Measurements from ENCODE around the gene N4BP2L1.
"Not testable (repeated sequence)": the region's sequence is repeated elsewhere in the genome, so short reads cannot be mapped to it uniquely, and the experiment has no call there.

Gene N4BP2L1

DNA sequence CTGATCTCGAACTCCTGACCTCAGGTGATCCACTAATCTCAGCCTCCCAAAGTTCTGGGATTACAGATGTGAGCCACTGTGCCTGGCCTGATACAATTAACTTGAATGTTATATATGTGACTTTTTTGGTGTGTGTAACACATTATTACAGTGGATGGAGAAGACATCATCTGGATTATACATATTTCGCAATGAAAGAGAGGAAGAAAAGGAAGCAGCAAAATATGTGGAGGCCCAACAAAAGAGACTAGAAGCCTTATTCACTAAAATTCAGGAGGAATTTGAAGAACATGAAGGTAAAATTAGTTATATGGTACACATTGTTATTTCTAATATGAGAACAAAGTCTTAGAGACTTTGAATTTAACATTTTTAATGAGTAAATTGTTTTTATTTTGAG is 57.1 kb downstream of the N4BP2L1 start:
- Histone ChIP-seq H3K27me3 (no peaks in the 10 kb centered on the region), H3K4me2 (no peak overlapping the region), H3K4me3 (no peak overlapping the region), H3K9me3 (replicated peaks in 1 of 11) (peaks cover 12 to 31% (median 23%) of the 10 kb centered on the region in 11 experiments; a peak in 19 of 22 replicates), H3K4me1 (no peaks in the 10 kb centered on the region), H3K27ac (no peak overlapping the region), H3K9ac (no peak overlapping the region), H3K36me3 (peaks cover 11 to 84% (median 61%) of the 10 kb centered on the region in 11 experiments), H4K20me1 (no peaks in the 10 kb centered on the region)
- TF ChIP-seq Cebpa-rat (IDR thresholded peaks at IDR 0.05): peak in 2 of 11 experiments; percentile 39 to 59; a peak in 3 of 22 replicates

DNA sequence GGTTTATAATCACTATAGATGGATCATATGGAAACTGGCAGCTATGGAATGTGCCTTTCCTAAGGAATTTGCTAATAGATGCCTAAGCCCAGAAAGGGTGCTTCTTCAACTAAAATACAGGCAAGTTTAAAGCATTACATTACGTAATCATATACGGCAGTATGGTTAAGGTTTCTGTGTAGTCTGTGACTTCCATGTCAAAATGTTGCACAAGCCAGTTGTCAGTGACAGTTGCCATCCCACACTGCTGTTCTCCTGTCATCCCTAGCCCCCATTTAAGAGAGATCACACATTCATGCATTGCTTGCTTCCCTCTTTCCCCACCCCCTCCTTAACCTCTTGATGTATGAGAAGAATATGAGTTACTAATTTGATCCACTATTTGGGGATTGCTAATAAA is 65.4 kb downstream of the N4BP2L1 start:
- Histone ChIP-seq H3K9me3 (replicated peaks in 1 of 11) (peaks cover 0 to 11% (median 5%) of the 10 kb centered on the region in 11 experiments; a peak in 8 of 22 replicates), H3K4me1 (peaks cover 0 to 19% (median 9%) of the 10 kb centered on the region in 10 experiments; a peak in 11 of 20 replicates), H3K27me3 (no peaks in the 10 kb centered on the region), H3K9ac (no peak overlapping the region), H3K36me3 (peaks cover 0 to 92% (median 50%) of the 10 kb centered on the region in 11 experiments; a peak in 18 of 22 replicates), H3K27ac (no peak overlapping the region), H3K4me2 (no peak overlapping the region), H3K4me3 (no peak overlapping the region), H4K20me1 (no peaks in the 10 kb centered on the region)
- peak in 5 of 11 experiments; percentile 31 to 75 (median 59); a peak in 4 of 22 replicates for TF ChIP-seq Cebpa-rat (IDR thresholded peaks at IDR 0.05)

DNA sequence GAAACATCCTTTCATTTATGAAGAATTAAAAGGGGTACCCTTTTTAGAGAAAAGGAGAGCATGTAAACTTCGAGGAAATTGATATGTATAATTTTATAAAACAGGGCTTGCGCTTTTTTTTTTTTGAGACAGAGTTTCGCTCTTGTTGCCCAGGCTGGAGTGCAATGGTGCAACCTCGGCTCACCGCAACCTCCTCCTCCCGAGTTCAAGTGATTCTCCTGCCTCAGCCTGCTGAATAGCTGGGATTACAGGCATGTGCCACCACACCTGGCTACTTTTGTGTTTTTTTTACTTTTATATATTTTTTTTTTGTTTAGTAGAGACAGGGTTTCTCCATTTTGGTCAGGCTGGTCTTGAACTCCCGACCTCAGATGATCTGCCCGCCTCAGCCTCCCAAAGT is 72.0 kb downstream of the N4BP2L1 start:
- not testable (repeated sequence) for H3K4me2 ChIP-seq; H3K9ac ChIP-seq; H3K27ac ChIP-seq; H3K4me1 ChIP-seq; H3K9me3 ChIP-seq (replicated peaks in 1 of 11); H4K20me1 ChIP-seq; H3K4me3 ChIP-seq; H3K27me3 ChIP-seq
- H3K36me3 ChIP-seq: peaks cover 6 to 96% (median 59%) of the 10 kb centered on the region in 11 experiments; a peak in 20 of 22 replicates

DNA sequence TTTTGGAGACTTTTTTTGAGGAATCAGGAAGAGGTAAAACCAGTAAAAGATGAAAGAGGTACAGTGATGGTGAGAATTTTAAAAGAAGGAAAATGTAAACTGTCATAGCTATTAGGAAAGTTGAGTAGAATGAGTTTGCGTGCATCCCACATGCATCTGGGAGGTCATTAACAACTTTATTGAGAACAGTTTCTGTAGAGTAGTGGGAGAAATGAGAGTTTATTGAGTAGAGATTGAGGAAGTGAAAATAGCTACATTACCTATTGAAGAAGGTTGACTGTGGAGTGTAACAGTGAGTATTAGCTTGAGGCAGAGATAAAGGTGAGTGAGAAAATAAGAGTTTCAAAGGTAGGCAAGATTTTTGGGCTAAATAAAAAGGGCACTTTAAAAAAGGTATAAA is 73.9 kb downstream of the N4BP2L1 start:
- H3K27me3 ChIP-seq: no peaks in the 10 kb centered on the region
- no peak overlapping the region for H3K4me2 ChIP-seq
- H3K9me3 ChIP-seq (replicated peaks in 1 of 11): peaks cover 0 to 14% (median 0%) of the 10 kb centered on the region in 11 experiments; a peak in 8 of 22 replicates
- TF ChIP-seq Cebpa-rat (IDR thresholded peaks at IDR 0.05): no peak
- H3K4me3 ChIP-seq: no peak overlapping the region
- H3K4me1 ChIP-seq: no peaks in the 10 kb centered on the region
- no peak overlapping the region for H3K27ac ChIP-seq
- H3K9ac ChIP-seq: no peak overlapping the region
- no peaks in the 10 kb centered on the region for H4K20me1 ChIP-seq
- H3K36me3 ChIP-seq: peaks cover 8 to 97% (median 69%) of the 10 kb centered on the region in 11 experiments; a peak in 21 of 22 replicates

DNA sequence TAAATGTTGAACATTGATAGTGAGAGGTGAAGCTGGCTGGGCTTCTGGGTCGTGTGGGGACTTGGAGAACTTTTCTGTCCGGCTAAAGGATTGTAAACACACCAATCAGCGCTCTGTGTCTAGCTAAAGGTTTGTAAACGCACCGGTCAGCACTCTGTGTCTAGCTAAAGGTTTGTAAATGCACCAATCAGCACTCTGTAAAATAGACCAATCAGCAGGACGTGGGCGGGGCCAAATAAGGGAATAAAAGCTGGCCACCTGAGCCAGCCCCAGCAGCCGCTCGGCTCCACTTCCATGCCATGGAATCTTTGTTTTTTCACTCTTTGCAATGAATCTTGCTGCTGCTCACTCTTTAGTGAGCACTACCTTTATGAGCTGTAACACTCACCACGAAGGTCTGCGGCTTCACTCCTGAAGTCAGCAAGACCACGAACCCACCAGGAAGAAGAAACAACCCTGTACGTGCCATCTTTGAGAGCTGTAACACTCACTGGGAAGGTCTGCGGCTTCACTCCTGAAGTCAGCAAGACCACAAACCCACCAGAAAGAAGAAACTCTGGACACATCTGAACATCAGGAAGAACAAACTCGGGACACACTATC is 77.0 kb downstream of the N4BP2L1 start:
- not testable (repeated sequence) for H3K4me2 ChIP-seq, H3K9ac ChIP-seq, H3K4me1 ChIP-seq, H3K27ac ChIP-seq, H3K27me3 ChIP-seq, H4K20me1 ChIP-seq, H3K4me3 ChIP-seq
- H3K36me3 ChIP-seq: peaks cover 19 to 97% (median 62%) of the 10 kb centered on the region in 11 experiments; a peak in 21 of 22 replicates
- peaks cover 0 to 14% (median 3%) of the 10 kb centered on the region in 11 experiments; a peak in 8 of 22 replicates for H3K9me3 ChIP-seq (replicated peaks in 1 of 11)
